ENCODE data around the gene ZNF462. TPM values are rescaled to one million over a fixed set of nuclear protein-coding genes. Genes with fewer than 3 reads are reported as not detected.

Gene ZNF462
- total RNA-seq, 1 experiment from 2014 or later = 164 TPM

DNA sequence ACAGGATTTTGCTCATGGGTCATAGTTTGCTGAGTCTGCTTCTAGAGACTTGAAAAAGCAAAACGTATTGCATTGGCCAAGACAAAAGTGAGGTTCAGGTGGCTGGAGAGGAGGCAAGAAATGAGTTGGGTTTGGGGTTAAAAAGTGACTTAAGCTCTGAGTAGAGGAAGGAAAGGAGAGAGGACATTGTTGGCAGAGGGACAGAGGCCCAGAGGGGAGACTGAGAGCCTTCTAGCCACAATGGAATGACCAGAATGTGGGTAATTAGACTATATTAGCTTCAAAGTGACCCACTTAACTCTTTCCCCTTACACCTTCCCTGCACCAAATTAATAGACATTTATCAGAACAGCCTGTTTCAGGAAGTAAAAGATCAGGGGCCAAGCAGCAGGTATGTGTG lies 188.4 kb downstream of the ZNF462 start:
- H3K4ac ChIP-seq (ENCODE audit: low read depth, low read length) = no peak overlapping the region
- H3K9me3 Mint-ChIP-seq = peaks cover 0 to 2% of the 10 kb centered on the region in 2 experiments; a peak in 2 of 5 replicates
- H3K4me3 Mint-ChIP-seq = no peak overlapping the region
- H3K4me1 Mint-ChIP-seq = peaks cover 38 to 41% of the 10 kb centered on the region in 2 experiments
- H3K27ac ChIP-seq (ENCODE audit: insufficient read length, low read depth, low read length) = no peak overlapping the region
- no peaks in the 10 kb centered on the region for H3K27me3 ChIP-seq (ENCODE audit: insufficient read depth, low read length)
- H2BK5ac ChIP-seq (ENCODE audit: insufficient read length, low read length) = no peak overlapping the region
- H3K56ac ChIP-seq (ENCODE audit: insufficient read length, low read depth, low read length) = no peak overlapping the region
- no peak overlapping the region for H4K91ac ChIP-seq (ENCODE audit: insufficient read length, low read depth, low read length)
- H3K9me3 ChIP-seq (ENCODE audit: control insufficient read depth, low read depth, low read length) = no peaks in the 10 kb centered on the region
- TF ChIP-seq, protein P1, sequence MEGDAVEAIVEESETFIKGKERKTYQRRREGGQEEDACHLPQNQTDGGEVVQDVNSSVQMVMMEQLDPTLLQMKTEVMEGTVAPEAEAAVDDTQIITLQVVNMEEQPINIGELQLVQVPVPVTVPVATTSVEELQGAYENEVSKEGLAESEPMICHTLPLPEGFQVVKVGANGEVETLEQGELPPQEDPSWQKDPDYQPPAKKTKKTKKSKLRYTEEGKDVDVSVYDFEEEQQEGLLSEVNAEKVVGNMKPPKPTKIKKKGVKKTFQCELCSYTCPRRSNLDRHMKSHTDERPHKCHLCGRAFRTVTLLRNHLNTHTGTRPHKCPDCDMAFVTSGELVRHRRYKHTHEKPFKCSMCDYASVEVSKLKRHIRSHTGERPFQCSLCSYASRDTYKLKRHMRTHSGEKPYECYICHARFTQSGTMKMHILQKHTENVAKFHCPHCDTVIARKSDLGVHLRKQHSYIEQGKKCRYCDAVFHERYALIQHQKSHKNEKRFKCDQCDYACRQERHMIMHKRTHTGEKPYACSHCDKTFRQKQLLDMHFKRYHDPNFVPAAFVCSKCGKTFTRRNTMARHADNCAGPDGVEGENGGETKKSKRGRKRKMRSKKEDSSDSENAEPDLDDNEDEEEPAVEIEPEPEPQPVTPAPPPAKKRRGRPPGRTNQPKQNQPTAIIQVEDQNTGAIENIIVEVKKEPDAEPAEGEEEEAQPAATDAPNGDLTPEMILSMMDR (conservative IDR thresholded peaks at IDR 0.05) = no peak
- no peaks in the 10 kb centered on the region for H3K79me1 ChIP-seq (ENCODE audit: insufficient read depth, low read depth, low read length, poor library complexity, severe bottlenecking)
- H3K36me3 Mint-ChIP-seq (ENCODE audit: insufficient read depth in 1 of 3, low read depth in 3 of 3) = no peaks in the 10 kb centered on the region
- H3K9ac ChIP-seq (ENCODE audit: extremely low read depth, insufficient read length, low read length) = no peak overlapping the region
- H2AK5ac ChIP-seq (ENCODE audit: insufficient read length, low read length) = no peak overlapping the region
- no peak overlapping the region for H3K4me2 ChIP-seq (ENCODE audit: insufficient read depth, insufficient read length, low read length)
- no peak for DNase-seq
- no peak overlapping the region for H4K5ac ChIP-seq (ENCODE audit: insufficient read length, low read depth, low read length)
- H2BK15ac ChIP-seq (ENCODE audit: low read depth, low read length) = no peak overlapping the region
- no peak overlapping the region for H3K23ac ChIP-seq (ENCODE audit: insufficient read length, low read depth, low read length)
- H3K14ac ChIP-seq (ENCODE audit: insufficient read depth, low read length) = no peak overlapping the region
- H2AFZ ChIP-seq (ENCODE audit: low read length) = no peak overlapping the region
- H2BK20ac ChIP-seq (ENCODE audit: low read depth, low read length, poor library complexity, severe bottlenecking) = no peak overlapping the region
- H3K23me2 ChIP-seq (ENCODE audit: insufficient read length, low read depth, low read length, poor library complexity, severe bottlenecking) = no peaks in the 10 kb centered on the region
- no peak overlapping the region for H3T11ph ChIP-seq (ENCODE audit: low read length)
- peak overlapping the region; percentile 13 to 71 (median 15); a peak in 4 of 7 replicates for H3K27ac Mint-ChIP-seq
- no peak overlapping the region for H2BK120ac ChIP-seq (ENCODE audit: low read depth, low read length, poor library complexity, severe bottlenecking)
- H2BK12ac ChIP-seq (ENCODE audit: insufficient read length, low read depth, low read length) = no peak overlapping the region
- H3K18ac ChIP-seq (ENCODE audit: insufficient read length, low read depth, low read length) = no peak overlapping the region
- peaks cover 2% of the 10 kb centered on the region; the same call in 1 of the 2 replicates for H3K27me3 Mint-ChIP-seq (ENCODE audit: low read depth)
- no peaks in the 10 kb centered on the region for H4K20me1 ChIP-seq (ENCODE audit: control insufficient read depth, insufficient read depth, insufficient read length)
- WGBS (ENCODE audit: extremely low coverage, insufficient read length, low lambda C conversion rate) = no CpG with 5 or more reads among the region's 1 CpG
- no peak overlapping the region for H4K8ac ChIP-seq (replicated peaks; ENCODE audit: insufficient read length, low read depth, low read length)
- no peaks in the 10 kb centered on the region for H3K79me2 ChIP-seq (ENCODE audit: insufficient read depth, low read length)
- H3K4me1 ChIP-seq (ENCODE audit: insufficient read depth, low read length) = peaks cover 14% of the 10 kb centered on the region; the same call in 1 of the 2 replicates
